PFSK-1 (cell line): ENCODE data around the gene ZNF343.

Experiments used
- POLR2AphosphoS5 ChIP-seq: IDR thresholded peaks from 2 replicates; pipeline ENCODE4 v1.6.1; 2012; ENCODE audit warnings: low read depth, mild to moderate bottlenecking, control low read depth, low read length, moderate library complexity
- REST ChIP-seq, 2 experiments: IDR thresholded peaks; 2 replicates each; pipeline versions ENCODE4 v1.6.1 to v1.8.0; 2011 to 2012; ENCODE audit warnings: low read depth in 2 of 2, low read length in 2 of 2, control low read depth in 1 of 2, inconsistent platforms in 1 of 2, mild to moderate bottlenecking in 1 of 2, moderate library complexity in 1 of 2; ENCODE audit not compliant: insufficient read depth in 1 of 2
- SIN3A ChIP-seq: IDR thresholded peaks from 2 replicates; pipeline ENCODE4 v1.6.1; 2012; ENCODE audit warnings: mild to moderate bottlenecking, low read length, moderate library complexity, borderline replicate concordance; ENCODE audit not compliant: insufficient read depth
- TAF1 ChIP-seq: IDR thresholded peaks from 2 replicates; pipeline ENCODE4 v1.6.1; 2012; ENCODE audit warnings: low read length, control low read depth, borderline replicate concordance; ENCODE audit not compliant: insufficient read depth

- TF ChIP-seq TAF1 = no peak
- no peak for TF ChIP-seq REST (IDR thresholded peaks at IDR 0.05; ENCODE audit: insufficient read depth in 1 of 2, low read depth in 2 of 2, low read length in 2 of 2)
- TF ChIP-seq POLR2AphosphoS5 = no peak
- no peak for TF ChIP-seq SIN3A
These were observed 59.3 kb downstream of the ZNF343 start for GRCh38 chr20:2449386-2449785.
